Stomach smooth muscle (tissue), 2 donors: ENCODE measurements around the gene KCNJ6.

Source experiments
- H3K27ac ChIP-seq: one replicate; pipeline ENCODE4 v1.7.0; 2013; ENCODE audit warnings: mild to moderate bottlenecking, low read length, inconsistent platforms
- H3K27me3 ChIP-seq, 2 donors: one replicate each; pipeline ENCODE4 v1.7.0; 2013; ENCODE audit warnings: low read length in 2 of 2; ENCODE audit not compliant: insufficient read depth in 2 of 2, control insufficient read depth in 1 of 2
- H3K36me3 ChIP-seq, 2 donors: one replicate each; pipeline ENCODE4 v1.7.0; 2013; ENCODE audit warnings: low read length in 2 of 2; ENCODE audit not compliant: control insufficient read depth in 2 of 2, insufficient read depth in 2 of 2
- H3K4me1 ChIP-seq: one replicate; pipeline ENCODE4 v1.7.0; 2013; ENCODE audit warnings: low read length; ENCODE audit not compliant: control insufficient read depth, insufficient read depth
- H3K4me3 ChIP-seq, 2 donors: one replicate each; pipeline ENCODE4 v1.7.0; 2013; ENCODE audit warnings: low read length in 2 of 2
- H3K9ac ChIP-seq, 2 donors: one replicate each; pipeline ENCODE4 v1.7.0; 2013; ENCODE audit warnings: low read length in 2 of 2, mild to moderate bottlenecking in 1 of 2
- H3K9me3 ChIP-seq, 2 donors: one replicate each; pipeline ENCODE4 v1.7.0; 2013; ENCODE audit warnings: low read length in 2 of 2; ENCODE audit not compliant: control insufficient read depth in 2 of 2
- donor health status: healthy.
- donor health status: Pancreatic carcinoma.

KCNJ6 gene

GRCh38 chr21:37683396-37684114 lies 232.7 kb downstream of the KCNJ6 start:
- Histone ChIP-seq H3K36me3 (no peaks in the 10 kb centered on the region), H3K9me3 (peaks cover 0 to 4% of the 10 kb centered on the region in 2 donors), H3K4me1 (peaks cover 2% of the 10 kb centered on the region), H3K9ac (no peak overlapping the region), H3K27ac (no peak overlapping the region), H3K27me3 (no peaks in the 10 kb centered on the region), H3K4me3 (no peak overlapping the region)

- peaks cover 0 to 6% of the 10 kb centered on the region in 2 donors for H3K9me3 ChIP-seq
- H3K9ac ChIP-seq: no peak overlapping the region
- H3K27ac ChIP-seq: no peak overlapping the region
- no peaks in the 10 kb centered on the region for H3K27me3 ChIP-seq
- H3K36me3 ChIP-seq: no peaks in the 10 kb centered on the region
- peaks cover 2% of the 10 kb centered on the region for H3K4me1 ChIP-seq
- H3K4me3 ChIP-seq: no peak overlapping the region
Observed at GRCh38 chr21:37682966-37683365, 233.3 kb downstream of the KCNJ6 start.

- H3K4me1 ChIP-seq: peaks cover 4% of the 10 kb centered on the region
- H3K27ac ChIP-seq: no peak overlapping the region
- no peaks in the 10 kb centered on the region for H3K36me3 ChIP-seq
- no peak overlapping the region for H3K4me3 ChIP-seq
- H3K27me3 ChIP-seq: peaks cover 3 to 12% of the 10 kb centered on the region in 2 donors
- no peak overlapping the region for H3K9ac ChIP-seq
- H3K9me3 ChIP-seq: peaks cover 0 to 6% of the 10 kb centered on the region in 2 donors
Observed at GRCh38 chr21:37677006-37677405, 239.3 kb downstream of the KCNJ6 start.

- H3K4me3 ChIP-seq: peak overlapping the region in 1 of 2 donors; percentile 59
- peaks cover 4% of the 10 kb centered on the region for H3K4me1 ChIP-seq
- peaks cover 0 to 4% of the 10 kb centered on the region in 2 donors for H3K9me3 ChIP-seq
- no peaks in the 10 kb centered on the region for H3K36me3 ChIP-seq
- no peak overlapping the region for H3K27ac ChIP-seq
- H3K9ac ChIP-seq: no peak overlapping the region
- peaks cover 3 to 12% of the 10 kb centered on the region in 2 donors for H3K27me3 ChIP-seq
Observed at GRCh38 chr21:37675202-37675801, 241.0 kb downstream of the KCNJ6 start.

GRCh38 chr21:37673801-37674575 lies 242.3 kb downstream of the KCNJ6 start:
- no peak overlapping the region for H3K27ac ChIP-seq
- peaks cover 4% of the 10 kb centered on the region for H3K4me1 ChIP-seq
- H3K36me3 ChIP-seq: no peaks in the 10 kb centered on the region
- no peak overlapping the region for H3K4me3 ChIP-seq
- no peak overlapping the region for H3K9ac ChIP-seq
- H3K9me3 ChIP-seq: peaks cover 0 to 4% of the 10 kb centered on the region in 2 donors
- H3K27me3 ChIP-seq: peaks cover 3 to 12% of the 10 kb centered on the region in 2 donors

GRCh38 chr21:37671381-37671780 lies 244.9 kb downstream of the KCNJ6 start:
- Histone ChIP-seq H3K36me3 (no peaks in the 10 kb centered on the region), H3K27me3 (peaks cover 3 to 12% of the 10 kb centered on the region in 2 donors), H3K27ac (no peak overlapping the region), H3K9ac (no peak overlapping the region), H3K4me3 (no peak overlapping the region), H3K9me3 (no peaks in the 10 kb centered on the region), H3K4me1 (peaks cover 4% of the 10 kb centered on the region)

- Histone ChIP-seq H3K27ac (no peak overlapping the region), H3K27me3 (peaks cover 3 to 12% of the 10 kb centered on the region in 2 donors), H3K4me1 (peaks cover 4% of the 10 kb centered on the region), H3K9me3 (no peaks in the 10 kb centered on the region), H3K9ac (no peak overlapping the region), H3K4me3 (no peak overlapping the region), H3K36me3 (no peaks in the 10 kb centered on the region)
Observed at GRCh38 chr21:37670883-37671282, 245.4 kb downstream of the KCNJ6 start.

GRCh38 chr21:37669249-37669648 lies 247.0 kb downstream of the KCNJ6 start:
- no peaks in the 10 kb centered on the region for H3K36me3 ChIP-seq
- no peak overlapping the region for H3K9ac ChIP-seq
- no peaks in the 10 kb centered on the region for H3K9me3 ChIP-seq
- peaks cover 3 to 5% of the 10 kb centered on the region in 2 donors for H3K27me3 ChIP-seq
- no peak overlapping the region for H3K4me3 ChIP-seq
- no peak overlapping the region for H3K27ac ChIP-seq
- H3K4me1 ChIP-seq: no peaks in the 10 kb centered on the region

- no peaks in the 10 kb centered on the region for H3K27me3 ChIP-seq
- H3K9me3 ChIP-seq: no peaks in the 10 kb centered on the region
- no peaks in the 10 kb centered on the region for H3K36me3 ChIP-seq
- H3K27ac ChIP-seq: no peak overlapping the region
- no peak overlapping the region for H3K9ac ChIP-seq
- no peaks in the 10 kb centered on the region for H3K4me1 ChIP-seq
- no peak overlapping the region for H3K4me3 ChIP-seq
Observed at GRCh38 chr21:37668462-37669239, 247.6 kb downstream of the KCNJ6 start.

GRCh38 chr21:37667380-37667779 lies 248.9 kb downstream of the KCNJ6 start:
- H3K9me3 ChIP-seq: no peaks in the 10 kb centered on the region
- H3K9ac ChIP-seq: no peak overlapping the region
- no peak overlapping the region for H3K27ac ChIP-seq
- no peaks in the 10 kb centered on the region for H3K27me3 ChIP-seq
- H3K4me3 ChIP-seq: no peak overlapping the region
- no peaks in the 10 kb centered on the region for H3K36me3 ChIP-seq
- no peaks in the 10 kb centered on the region for H3K4me1 ChIP-seq
